ENCODE measurements around the gene NUDT22. TPM values are rescaled to one million over a fixed set of nuclear protein-coding genes. Genes with fewer than 3 reads are reported as not detected.

NUDT22 gene
- total RNA-seq, 1 donor from 2014 or later: 40.8 TPM

DNA sequence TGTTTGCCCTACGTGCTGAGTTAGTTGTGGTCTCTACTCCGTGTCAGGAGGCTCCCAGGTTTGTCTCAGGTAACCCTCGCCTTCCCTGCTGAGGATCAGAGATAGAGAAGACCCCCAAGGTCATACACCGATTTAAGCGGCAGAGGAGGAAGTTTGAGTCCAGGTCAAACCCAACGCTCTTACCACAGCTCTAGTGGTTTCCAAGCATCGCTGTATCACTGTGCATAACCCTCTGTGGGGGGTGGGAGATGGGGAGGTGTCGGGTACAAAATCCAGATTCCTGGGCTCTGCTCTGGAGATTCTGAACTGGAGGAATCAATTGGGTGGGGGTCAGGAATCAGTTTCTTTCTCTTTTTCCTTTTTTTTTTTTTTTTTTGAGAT, 4.9 kb downstream of the NUDT22 start:
- H3K27ac Mint-ChIP-seq (ENCODE audit: unreplicated experiment): no peak overlapping the region
- no peaks in the 10 kb centered on the region for H3K9me3 Mint-ChIP-seq
- no peaks in the 10 kb centered on the region for H3K36me3 Mint-ChIP-seq (ENCODE audit: low read depth)
- peaks cover 33% of the 10 kb centered on the region for H3K4me1 Mint-ChIP-seq
- peak overlapping the region; percentile 93 for H3K4me3 Mint-ChIP-seq
- no peak for DNase-seq (ENCODE audit: low read depth, low spot score)
- no peaks in the 10 kb centered on the region for H3K27me3 Mint-ChIP-seq (ENCODE audit: low read depth)
- TF ChIP-seq CTCF (conservative IDR thresholded peaks at IDR 0.05): no peak

DNA sequence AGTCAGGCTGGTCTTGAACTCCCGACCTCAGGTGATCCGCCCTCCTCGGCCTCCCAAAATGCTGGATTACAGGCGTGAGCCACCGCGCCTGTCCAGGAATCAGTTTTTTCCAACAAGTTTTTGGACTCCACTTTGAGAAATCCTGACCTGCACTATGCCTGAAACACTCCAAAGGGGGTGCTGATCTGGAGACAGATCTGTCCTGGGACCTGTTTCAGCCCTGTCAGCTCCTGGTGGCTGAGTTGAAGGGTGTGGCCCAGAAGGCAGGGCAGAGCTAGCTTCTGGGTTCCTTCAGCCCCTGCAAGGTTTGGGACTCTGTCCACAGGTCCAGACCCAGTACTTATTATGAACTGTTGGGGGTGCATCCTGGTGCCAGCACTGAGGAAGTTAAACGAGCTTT, 5.5 kb downstream of the NUDT22 start:
- DNase-seq (ENCODE audit: low read depth, low spot score): no peak
- TF ChIP-seq CTCF (conservative IDR thresholded peaks at IDR 0.05): no peak
- Mint-ChIP-seq H3K4me1 (peaks cover 33% of the 10 kb centered on the region), H3K9me3 (no peaks in the 10 kb centered on the region), H3K27ac (ENCODE audit: unreplicated experiment) (no peak overlapping the region), H3K4me3 (peak overlapping the region; percentile 93), H3K27me3 (ENCODE audit: low read depth) (no peaks in the 10 kb centered on the region), H3K36me3 (ENCODE audit: low read depth) (no peaks in the 10 kb centered on the region)

- no peaks in the 10 kb centered on the region for H3K27me3 Mint-ChIP-seq (ENCODE audit: low read depth)
- no peaks in the 10 kb centered on the region for H3K9me3 Mint-ChIP-seq
- peaks cover 27% of the 10 kb centered on the region for H3K4me1 Mint-ChIP-seq
- no peak overlapping the region for H3K27ac Mint-ChIP-seq (ENCODE audit: unreplicated experiment)
- no peak for DNase-seq (ENCODE audit: low read depth, low spot score)
- no peak for TF ChIP-seq CTCF (conservative IDR thresholded peaks at IDR 0.05)
- H3K36me3 Mint-ChIP-seq (ENCODE audit: low read depth): no peaks in the 10 kb centered on the region
- H3K4me3 Mint-ChIP-seq: peak overlapping the region; percentile 93
Observed at GRCh38 chr11:64232182-64232966, 6.3 kb downstream of the NUDT22 start.

GRCh38 chr11:64232967-64233315, 6.9 kb downstream of the NUDT22 start:
- no peak overlapping the region for H3K27ac Mint-ChIP-seq (ENCODE audit: unreplicated experiment)
- peaks cover 3% of the 10 kb centered on the region for H3K36me3 Mint-ChIP-seq (ENCODE audit: low read depth)
- H3K4me1 Mint-ChIP-seq: peaks cover 24% of the 10 kb centered on the region
- no peak for DNase-seq (ENCODE audit: low read depth, low spot score)
- no peak for TF ChIP-seq CTCF (conservative IDR thresholded peaks at IDR 0.05)
- no peaks in the 10 kb centered on the region for H3K9me3 Mint-ChIP-seq
- H3K4me3 Mint-ChIP-seq: peak overlapping the region; percentile 93
- no peaks in the 10 kb centered on the region for H3K27me3 Mint-ChIP-seq (ENCODE audit: low read depth)

DNA sequence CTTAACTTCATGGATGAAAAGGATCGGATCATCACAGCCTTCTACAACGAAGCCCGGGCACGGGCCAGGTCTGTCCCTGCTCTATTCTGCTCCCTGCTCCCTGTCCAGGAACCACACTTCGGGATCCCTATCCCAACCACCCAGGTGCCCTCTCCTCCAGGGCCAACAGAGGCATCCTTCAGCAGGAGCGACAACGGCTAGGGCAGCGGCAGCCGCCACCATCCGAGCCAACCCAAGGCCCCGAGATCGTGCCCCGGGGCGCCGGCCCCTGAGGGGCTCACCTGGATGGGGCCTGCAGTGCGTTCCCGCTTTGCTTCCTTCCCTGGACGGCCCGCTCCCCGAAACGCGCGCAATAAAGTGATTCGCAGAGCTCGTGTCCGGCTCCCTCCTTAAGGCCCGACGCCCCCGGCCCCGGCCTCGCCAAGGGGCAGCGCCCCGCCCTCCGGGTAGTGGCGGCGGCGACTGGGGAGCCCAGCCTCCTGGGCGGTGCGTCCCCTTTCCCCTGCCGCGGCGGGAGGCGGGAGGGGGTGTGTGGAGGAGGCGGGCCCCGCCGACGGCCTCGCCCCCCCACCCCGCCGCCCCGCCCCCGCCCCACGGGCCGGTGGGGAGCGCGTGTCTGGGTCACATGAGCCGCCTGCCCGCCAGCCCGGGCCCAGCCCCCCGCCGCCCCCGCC, 8.0 kb downstream of the NUDT22 start, which contains the start of gene VEGFB:
Gene VEGFB, plus strand, starts transcription at position 672 of the 674 bp plus-strand sequence. CDS start 250 bp downstream, outside the sequence.
- TF ChIP-seq CTCF (conservative IDR thresholded peaks at IDR 0.05): no peak
- peaks cover 24% of the 10 kb centered on the region for H3K4me1 Mint-ChIP-seq
- H3K36me3 Mint-ChIP-seq (ENCODE audit: low read depth): peaks cover 3% of the 10 kb centered on the region
- no peaks in the 10 kb centered on the region for H3K9me3 Mint-ChIP-seq
- H3K4me3 Mint-ChIP-seq: peak within 1 kb of the TSS; percentile 93
- no peak for DNase-seq (ENCODE audit: low read depth, low spot score)
- H3K27me3 Mint-ChIP-seq (ENCODE audit: low read depth): no peaks in the 10 kb centered on the region
- no peak within 1 kb of the TSS for H3K27ac Mint-ChIP-seq (ENCODE audit: unreplicated experiment)

All from neural crest cell (in vitro differentiated cells).